Stimulated activated CD4-positive, alpha-beta T cell treated with anti-CD3 and anti-CD28 coated beads, TNF-alpha, amount 100 ng/mL, for 1 hour (primary cell): ENCODE data around the gene C8G.
A peak's percentile ranks its signal among the peaks of the same experiment; 100 is the strongest.

Experiments
- DNase-seq, 3 donors: peaks; one replicate each; pipeline ENCODE4 v3.0.0-alpha.2; 2020; ENCODE audit warnings: low read depth in 3 of 3, low spot score in 1 of 3

Gene C8G

DNA sequence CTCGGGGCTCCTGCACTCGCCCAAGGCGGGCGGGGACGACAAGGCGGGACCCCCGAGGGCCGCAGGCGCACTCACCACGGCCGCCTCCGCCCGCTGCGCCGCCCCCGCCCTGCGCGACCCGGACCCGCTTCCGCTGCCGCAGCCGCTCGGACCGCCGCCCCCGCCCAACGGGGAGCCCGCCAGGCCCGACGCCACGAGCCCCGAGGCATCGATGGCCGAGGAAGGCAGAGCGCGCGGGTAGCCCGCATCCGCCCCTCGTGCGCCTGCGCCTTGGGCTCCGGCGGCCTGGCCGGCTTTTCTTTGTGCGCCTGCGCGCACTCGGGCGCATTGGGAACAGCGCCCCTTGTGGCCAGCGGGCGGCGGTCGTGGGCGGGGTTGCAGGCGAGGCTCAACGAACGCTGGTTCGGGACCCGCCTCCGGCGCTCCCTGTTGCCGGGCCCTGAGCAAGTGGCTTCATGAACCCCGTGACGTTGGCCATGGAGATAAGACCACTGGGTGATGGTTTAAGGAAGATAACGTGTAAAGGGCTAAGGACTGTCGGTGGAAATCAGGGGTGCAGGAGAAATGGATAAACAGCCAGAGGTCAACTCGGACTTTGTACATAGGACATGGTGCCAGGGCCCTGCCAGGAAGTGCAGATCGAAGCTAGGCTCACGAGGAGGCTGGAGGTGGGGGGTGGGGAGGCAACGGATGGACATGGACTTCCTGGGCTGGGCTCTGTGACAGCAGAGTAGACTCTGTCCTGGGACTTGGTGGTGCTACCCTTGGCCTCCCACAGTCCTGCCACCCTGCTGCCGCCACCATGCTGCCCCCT is at the start of gene C8G, which contains the start of gene FBXW5:
TSS of gene C8G (plus strand) at position 725 of the 814 bp plus-strand sequence. CDS start at position 803, 78 bp downstream.
TSS of gene FBXW5 (minus strand) at position 220 of the 814 bp plus-strand sequence. CDS start 655 bp downstream, outside the sequence.
- peak; percentile 85 to 95 (median 92) for DNase-seq

DNA sequence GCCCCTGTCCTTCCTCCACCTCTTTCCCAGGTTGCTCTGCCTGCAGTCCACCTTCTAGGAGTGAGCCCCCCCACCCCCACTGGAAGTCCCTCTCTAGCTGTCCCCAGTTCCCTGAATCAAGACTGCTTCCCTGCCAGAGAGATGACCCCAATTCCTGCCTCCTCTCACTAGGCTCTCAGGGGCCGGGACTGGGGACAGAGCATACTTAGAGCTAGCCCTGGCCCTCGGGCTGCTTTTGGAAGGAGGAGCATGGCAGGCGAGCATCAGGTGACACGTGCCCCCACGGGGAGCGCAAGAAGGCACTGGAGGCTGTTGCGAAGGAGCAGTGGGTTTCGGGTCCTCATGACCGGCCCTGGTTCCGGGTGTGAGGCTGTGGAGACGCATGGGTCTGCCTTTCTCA is 49.0 kb upstream of the C8G start:
- DNase-seq, result no peak

DNA sequence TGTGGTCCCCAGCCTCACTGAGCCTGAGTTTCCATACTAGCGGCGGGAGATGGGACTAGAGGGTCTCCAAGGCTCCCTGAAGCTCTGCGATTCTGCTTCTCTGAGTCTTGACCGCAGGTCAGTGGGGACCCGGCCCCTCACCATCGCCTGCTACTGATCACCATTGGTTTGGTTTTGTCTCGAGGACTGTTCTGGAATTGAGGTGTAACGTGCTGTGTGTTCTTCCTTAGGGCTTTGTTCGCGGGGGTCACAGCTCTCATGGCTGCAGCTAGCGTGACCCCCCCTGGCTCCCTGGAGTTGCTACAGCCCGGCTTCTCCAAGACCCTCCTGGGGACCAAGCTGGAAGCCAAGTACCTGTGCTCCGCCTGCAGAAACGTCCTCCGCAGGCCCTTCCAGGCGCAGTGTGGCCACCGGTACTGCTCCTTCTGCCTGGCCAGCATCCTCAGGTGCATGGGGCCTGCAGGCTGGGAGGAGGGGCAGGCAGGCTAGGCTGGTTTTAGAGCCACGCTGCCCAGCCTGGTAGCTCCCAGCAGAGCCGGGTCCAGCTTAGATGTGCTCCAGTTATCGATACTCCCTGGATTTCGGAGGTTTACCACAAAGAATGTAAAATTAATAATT is 46.5 kb upstream of the C8G start:
- no peak for DNase-seq

DNA sequence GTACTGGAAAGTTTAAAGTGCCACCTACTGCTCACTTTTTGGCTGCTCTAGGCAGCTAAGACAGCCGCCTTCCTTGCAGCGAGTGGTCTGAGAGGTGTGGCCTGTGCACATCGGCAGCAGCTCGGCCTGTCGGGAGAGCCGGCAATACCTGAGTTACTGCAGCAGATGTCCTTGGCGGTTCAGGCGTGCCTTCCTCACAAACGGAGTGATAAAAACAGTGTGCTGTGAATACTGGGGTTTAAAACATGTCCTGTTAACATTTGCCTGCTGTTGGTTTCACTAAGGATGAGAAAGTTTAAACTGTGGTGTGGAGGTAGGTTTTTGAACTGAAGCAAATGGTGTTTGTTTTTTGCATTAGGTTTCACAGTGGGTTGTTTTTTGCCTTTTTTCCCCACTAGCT is 45.8 kb upstream of the C8G start:
- DNase-seq, result no peak

DNA sequence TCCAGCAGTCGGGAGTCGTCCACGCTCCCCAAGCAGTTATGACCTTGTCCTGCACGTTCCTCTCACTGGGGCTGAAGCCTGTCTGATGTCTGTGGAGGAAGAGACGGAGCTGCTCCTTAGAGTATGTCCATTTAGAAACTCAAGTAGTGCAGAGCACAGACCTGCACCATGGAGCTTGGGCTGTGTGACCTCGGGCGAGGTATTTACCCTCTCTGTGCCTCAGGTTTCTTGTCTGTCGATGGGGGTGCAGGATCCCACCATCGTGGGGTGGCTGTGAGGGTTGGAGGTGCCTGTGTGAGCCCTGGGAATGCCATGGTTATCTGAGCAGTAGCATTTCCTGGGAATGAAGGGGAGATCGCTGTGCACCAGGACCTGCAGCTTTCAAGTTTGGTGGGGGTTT is 44.5 kb upstream of the C8G start:
- DNase-seq, result no peak

DNA sequence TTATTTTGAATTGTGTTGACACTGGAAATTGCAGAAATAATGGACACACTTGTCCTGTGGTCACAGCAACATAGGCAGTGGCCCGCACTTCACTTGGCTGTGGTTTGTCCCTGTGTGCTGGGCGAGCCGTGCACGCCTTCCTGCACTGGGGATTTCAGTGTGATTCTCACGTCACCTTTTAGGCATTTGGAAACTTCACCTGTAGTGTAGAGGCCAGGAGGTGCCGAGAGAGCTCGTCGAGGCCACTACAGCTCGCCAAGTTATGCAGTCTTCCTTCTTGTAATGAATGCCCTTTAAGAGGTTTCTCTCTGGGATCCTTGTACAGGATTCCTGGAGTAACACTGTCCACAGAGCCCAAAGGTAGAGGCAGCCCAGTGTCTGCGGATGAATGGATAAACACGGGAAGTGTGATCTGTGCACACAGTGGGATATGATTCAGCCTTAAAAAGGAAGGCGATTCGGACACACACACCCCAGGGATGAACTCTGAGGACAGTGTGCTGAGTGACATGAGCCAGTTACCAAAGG is 44.0 kb upstream of the C8G start:
- no peak for DNase-seq

DNA sequence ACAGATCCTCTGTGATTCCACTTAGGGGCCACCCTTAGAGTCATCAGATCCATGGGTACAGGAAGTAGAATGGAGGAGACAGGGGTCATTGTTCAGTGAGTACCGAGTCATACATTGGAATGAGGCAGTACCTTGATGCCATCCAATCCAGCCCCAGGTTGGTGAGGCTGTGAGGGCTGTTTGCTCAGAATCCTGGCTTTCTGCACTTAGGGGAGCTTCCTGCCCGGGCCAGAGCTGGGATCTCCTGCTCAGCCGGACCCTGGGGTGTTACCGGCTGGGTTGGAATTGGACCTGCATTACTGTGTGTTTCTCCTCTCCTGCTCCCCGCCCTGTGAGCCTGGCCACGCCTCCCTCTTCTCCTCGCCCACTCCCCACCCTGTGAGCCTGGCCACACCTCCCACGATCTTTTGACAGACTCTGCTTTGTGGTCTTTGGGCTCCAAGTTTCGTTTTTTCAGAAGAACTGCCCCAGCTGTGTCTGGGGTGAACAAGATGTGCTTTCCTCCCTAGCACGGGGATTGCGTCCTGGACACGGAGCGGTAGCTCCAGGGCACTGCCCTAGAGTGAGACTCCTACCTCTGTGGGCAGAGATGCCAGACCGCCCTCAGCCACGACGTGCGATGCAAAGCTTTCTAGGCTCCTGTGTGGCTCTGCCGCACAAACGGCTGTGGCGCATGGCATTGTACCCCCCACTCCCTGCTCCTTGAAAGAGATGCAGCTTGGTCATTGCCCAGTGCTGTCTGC is 43.4 kb upstream of the C8G start:
- peak in 2 of 3 donors; percentile 42 to 64 for DNase-seq

DNA sequence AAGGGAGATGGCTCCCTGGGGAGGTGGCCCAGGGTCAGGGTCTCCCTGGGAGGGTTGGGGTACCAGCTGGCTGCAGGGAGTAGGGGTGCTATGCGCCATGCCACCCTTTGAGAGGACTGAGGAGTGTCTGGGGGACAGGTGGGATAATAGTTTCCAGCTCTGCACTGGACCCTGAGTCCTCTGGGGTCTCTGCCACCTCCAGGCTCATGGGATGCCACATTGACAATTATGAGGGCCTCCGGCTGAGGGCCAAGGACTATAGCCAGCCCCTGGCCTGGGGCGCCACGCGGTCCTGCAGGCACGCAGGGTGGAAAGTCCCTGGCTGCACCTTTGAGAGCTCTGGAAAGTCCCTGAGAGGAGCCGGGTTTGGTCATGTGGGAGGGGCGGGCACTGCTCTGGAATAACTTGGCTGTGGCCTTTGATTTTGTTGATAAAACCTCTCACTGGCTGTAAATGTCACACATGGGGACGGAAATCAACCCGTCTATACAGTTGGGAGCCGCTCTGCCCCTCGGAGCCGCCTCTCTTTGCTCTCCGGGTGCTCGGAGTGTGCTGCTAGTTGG is 42.7 kb upstream of the C8G start:
- DNase-seq, result peak; percentile 71 to 78 (median 74)

DNA sequence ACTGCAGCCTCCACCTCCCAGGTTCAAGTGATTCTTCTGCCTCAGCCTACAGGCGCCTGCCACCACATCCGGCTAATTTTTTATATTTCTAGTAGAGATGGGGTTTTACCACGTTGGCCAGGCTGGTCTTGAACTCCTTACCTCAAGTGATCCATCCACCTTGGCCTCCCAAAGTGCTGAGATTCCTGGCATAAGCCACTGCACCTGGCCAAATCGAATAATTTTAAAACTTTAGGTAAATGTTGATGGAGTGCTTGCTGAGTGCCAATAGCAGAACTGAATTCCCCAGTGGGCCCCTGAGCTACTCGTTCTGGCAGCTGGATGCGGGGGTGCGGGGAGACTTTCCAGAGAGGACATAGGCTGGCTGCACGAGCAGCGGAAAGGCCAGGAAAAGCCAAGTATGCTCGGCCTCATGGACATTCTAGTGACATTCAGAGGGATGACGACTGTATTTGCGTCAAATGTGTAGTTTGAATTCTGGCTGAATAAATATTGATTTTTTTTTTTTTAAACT is 41.9 kb upstream of the C8G start:
- DNase-seq, result no peak

DNA sequence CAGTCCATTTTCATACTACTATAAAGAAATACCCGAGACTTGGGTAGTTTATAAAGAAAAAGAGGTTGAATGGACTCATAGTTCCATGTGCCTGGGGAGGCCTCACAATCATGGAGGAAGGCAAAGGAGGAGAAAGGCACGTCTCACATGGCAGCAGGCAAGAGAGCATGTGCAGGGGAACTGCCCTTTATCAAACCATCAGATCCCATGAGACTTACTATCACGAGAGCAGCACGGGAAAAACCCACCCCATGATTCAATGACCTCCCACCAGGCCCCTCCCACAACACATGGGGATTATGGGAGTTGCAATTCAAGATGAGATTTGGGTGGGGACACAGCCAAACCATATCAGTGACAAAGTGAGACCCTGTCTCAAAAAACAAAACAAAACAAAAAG is 38.8 kb upstream of the C8G start:
- no peak for DNase-seq

DNA sequence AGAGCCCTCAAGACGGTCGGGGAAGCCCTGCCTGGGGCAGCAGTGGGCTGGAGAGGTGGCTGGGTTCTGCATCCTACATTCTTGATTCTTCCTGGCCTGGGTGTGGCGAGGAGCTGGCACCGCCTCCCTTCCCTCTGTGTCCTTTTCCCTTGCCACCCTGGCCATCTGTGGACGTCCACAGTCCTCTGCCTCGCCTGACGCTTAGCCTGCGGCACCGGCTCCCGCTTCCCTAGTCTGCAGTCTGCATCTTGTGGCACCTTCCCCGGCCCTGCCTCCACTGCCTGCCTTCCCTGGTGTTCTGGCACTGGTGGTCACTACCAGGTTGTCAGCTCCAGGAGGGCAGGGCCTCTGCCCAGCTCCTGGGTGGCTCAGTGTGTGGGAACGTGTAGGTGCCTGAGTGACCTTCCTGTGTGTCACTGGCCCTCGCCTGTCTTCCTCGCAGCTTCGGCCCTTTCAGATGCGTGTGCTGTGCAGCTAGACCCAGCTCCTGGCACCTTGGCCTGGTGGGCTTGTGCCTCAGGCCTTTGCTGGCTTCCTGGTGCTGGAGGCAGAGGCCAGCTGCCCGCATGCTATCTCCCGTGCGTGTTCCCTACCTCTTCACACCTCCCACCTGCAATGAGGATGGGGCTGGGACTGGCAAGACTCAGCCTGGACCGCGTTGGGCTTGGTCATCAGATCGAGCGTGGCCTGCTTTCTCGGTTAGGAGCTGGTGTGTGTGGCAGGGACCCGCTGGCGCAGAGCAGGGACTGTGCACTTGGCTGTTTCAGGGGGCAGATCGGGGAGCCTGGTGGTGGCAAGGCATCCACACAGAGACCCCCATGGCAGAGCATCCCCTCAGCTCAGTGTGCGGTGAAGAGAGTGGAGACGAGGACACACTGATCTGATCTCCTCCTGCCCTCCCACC is 37.8 kb upstream of the C8G start:
- no peak for DNase-seq

DNA sequence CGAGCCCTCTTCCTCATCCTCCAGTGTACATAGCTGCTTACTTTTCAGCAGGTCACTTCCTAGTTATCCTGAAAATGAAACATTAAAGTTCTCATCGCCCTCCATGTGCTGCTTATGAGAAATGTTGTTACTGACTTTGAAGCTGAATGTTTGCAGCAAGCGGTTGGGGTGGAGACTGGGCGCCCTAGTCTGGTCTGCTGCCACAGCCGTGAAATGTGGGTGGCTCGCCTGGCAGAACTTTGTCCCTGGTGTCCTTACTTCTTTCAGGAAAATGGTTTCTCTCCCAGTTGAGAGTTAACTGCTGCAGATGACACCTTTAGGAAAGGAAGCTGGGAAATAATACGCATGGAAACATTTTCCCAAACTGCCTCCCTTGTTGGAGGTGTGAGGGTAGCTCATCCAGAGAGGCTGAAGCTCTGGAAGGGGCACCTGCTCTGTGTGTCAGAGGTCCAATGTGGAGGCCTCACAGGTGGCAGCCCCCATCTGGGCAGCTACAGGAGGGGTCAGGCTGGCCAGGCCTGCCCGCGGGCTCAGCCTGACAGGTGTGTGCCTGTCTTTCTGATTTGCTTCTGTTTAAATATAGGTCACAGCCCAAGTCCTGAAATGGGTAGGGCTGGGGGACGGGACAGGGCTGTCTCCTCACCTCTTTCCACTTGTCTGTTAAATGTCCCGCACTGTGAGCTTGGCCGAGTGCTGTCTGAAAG is 34.7 kb upstream of the C8G start:
- DNase-seq, result no peak

DNA sequence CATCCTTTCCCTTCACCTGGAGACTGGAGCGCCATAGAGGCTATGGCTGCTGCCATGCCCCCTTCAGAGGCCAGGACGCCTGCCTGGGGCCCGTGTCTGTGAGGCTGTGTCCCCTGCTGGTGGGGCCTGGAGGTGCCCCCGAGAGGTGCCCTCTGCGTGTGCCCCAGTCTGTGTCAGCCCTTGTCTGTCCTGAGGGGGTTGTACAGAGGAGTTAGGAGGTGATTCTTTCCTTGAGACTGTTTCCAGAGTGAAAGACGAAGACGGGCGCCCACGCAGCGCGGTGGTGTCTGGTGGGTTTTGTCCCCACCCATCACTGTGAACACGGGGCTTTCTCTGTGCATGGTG is 34.2 kb upstream of the C8G start:
- DNase-seq, result no peak

DNA sequence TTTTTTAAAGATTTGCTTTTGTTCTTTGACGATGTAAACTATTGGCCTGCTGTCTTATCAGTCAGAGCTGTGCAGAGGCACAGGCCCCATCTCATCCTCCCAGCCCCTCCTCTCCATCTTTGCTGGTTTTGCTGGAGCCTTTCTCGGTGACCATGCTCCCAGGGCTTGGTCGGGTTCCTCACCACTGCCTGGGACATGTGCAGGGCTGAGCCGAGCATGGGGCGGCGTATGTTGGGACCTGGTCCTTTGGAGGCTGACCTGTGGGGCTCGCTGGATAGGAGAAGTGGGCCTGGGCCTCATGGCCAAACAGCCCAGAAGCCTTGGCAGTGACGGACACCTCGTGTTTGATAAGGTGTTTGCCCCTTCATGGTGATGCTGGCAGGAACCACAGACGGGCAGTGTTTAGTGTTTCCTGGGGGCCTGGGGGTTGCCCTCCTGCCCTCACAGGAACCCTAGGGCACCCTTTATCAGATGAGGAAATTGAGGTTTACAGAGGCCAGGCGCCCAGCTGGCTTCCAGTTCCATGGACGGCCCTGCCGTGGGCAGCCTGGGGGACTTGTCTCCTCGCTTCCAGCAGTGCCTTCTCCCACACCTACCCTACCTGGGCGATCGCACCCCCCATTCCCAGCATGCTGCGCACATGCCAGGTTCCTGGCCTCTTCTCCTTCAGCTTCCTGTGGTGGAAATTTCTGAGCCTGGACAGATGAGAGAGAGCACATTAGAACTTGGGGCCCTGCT is 31.2 kb upstream of the C8G start:
- DNase-seq, result no peak

DNA sequence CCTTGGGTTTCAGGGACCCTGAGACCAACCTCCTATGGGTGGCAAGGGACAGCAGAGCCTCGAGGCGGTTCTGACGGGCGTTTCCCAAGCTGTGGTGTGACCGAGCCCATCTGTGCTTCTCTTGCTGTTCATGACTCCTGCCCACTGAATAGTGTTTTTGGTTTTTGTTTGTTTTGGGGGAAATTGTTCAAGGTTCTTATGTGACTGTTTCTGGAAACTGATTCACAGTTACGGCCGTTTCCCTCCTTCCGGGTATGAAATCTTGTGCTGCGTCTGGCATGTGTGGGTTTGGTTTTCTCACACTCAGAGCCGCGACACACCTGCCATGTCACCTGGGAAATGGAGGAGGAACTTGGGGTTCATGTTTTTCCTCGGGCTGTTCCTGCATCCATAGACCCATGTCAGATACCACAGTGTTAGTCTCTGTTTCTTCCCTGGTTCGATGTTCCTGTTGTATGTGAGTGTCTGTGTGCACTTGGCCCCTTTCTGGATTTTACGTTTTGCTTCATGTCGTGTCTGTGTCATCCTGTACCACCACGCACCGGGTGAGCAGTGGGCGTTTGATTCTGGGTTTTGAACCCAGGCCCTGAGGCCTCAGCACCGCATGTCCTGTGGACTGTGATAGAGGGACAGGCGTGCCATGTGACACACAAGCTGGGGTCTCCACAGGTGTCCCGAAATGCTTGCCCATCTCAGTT is 29.3 kb upstream of the C8G start:
- DNase-seq, result no peak

DNA sequence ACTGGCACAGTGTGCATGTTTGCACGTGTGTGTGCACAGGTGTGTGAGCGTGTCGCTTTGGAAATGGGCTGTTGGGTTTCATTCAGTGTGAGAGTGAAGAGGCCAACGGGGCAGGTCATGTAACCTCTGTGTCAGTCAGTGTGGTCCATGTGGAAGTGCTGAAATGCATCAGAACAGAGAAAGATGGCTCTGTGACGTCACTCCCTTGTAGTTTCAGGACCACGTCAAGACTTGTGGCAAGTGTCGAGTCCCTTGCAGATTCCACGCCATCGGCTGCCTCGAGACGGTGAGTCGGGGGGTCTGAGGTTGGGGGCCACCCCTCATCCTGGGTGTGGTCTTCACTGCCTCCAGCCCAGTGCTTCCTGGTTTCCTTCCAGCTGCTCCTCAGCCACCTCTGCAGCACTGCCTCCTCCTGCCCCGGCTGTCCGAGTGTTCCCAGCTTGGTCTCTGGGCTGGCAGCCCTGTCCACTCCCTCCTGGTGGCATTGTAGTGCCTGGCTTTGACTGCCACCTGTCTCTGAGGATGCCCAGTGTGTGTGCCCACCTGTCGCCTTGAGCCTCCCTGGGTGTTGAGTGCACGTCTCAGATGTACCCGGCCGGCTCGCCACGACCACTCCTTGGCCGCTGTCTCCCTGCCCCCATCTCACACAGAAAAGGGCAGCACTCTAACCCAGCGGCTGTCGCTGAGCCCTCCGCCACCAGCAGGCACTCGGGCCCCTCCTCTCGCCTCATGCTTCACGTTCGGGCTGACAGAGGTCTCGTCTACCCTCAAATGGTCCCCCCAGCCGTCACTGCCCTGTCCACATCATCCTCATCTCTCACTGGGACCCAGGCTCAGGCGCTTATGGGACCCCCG is 28.5 kb upstream of the C8G start:
- DNase-seq, result no peak

DNA sequence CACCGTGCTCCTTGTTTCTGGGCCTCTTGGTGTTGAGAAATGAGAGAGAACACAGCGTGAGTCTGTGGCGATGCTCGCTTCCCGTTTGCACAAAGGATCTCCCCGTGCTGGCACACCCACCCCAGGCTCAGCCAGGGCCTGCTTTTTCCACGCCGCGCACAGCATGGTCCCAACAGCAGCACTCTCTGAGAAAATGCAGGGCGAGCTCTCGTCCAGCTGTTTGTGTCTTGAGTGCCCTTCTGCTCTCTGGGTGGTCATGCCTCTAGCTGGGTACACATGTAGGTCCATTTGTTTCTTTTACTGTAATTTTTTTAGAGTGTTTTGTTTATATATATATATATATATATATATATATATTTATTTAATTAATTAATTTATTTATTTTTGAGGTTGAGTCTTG is 27.1 kb upstream of the C8G start:
- no peak for DNase-seq
